H1 (cell line): ENCODE measurements around the gene RGS3. TPM values are rescaled to one million over a fixed set of nuclear protein-coding genes. Genes with fewer than 3 reads are reported as not detected.
A peak's percentile ranks its signal among the peaks of the same experiment; 100 is the strongest.

Experiments used
- CTCF ChIA-PET: fragments of 300-600 bp; sonication (Branson Sonifier 250); formaldehyde crosslinking; loops from one replicate; lab custom pipeline; 2021; ENCODE audit not compliant: partially characterized antibody; lab: Charles Lee
- POLR2A ChIA-PET: fragments of 300-600 bp; sonication (Branson Sonifier 250); formaldehyde crosslinking; loops from one replicate; lab custom pipeline; 2021; ENCODE audit warnings: inconsistent platforms; ENCODE audit not compliant: partially characterized antibody; lab: Charles Lee
- DNase-seq, 2 experiments: peaks; one replicate each; pipeline versions ENCODE4 v3.0.0 to v3.0.0-alpha.2; 2010 to 2022; ENCODE audit warnings: low spot score in 2 of 2, low read depth in 1 of 2, mixed read lengths in 1 of 2
- FAIRE-seq: peaks from 2 replicates; lab custom pipeline; 2011; peaks lifted over from hg19 to GRCh38; lab: Jason Lieb, UNC
- H2AFZ ChIP-seq: 2 replicates; pipeline ENCODE4 v1.8.1; 2012; ENCODE audit warnings: low read length, inconsistent platforms
- H2AK5ac ChIP-seq: 2 replicates; pipeline ENCODE4 v1.6.1; 2013; ENCODE audit warnings: low read depth, low read length
- H2BK120ac ChIP-seq: replicated peaks from 2 replicates; pipeline ENCODE3; 2013; ENCODE audit warnings: low read depth, low read length, inconsistent platforms
- H2BK12ac ChIP-seq: 2 replicates; pipeline ENCODE4 v1.6.1; 2013; ENCODE audit warnings: low read depth, low read length
- H2BK15ac ChIP-seq: 2 replicates; pipeline ENCODE4 v1.6.1; 2013; ENCODE audit warnings: low read length
- H2BK20ac ChIP-seq: 2 replicates; pipeline ENCODE4 v1.6.1; 2013; ENCODE audit warnings: low read length
- H2BK5ac ChIP-seq: 2 replicates; pipeline ENCODE4 v1.6.1; 2013; ENCODE audit warnings: low read depth, low read length
- H3K14ac ChIP-seq: 2 replicates; pipeline ENCODE4 v1.6.1; 2013; ENCODE audit warnings: inconsistent platforms; ENCODE audit not compliant: insufficient read length
- H3K18ac ChIP-seq: 2 replicates; pipeline ENCODE4 v1.6.1; 2013; ENCODE audit warnings: low read length; ENCODE audit errors: extremely low read depth
- H3K23ac ChIP-seq: 2 replicates; pipeline ENCODE4 v1.6.1; 2013; ENCODE audit warnings: inconsistent platforms; ENCODE audit not compliant: insufficient read length
- H3K23me2 ChIP-seq: 2 replicates; pipeline ENCODE4 v1.6.1; 2013; ENCODE audit warnings: low read depth, low read length
- H3K27ac ChIP-seq: 2 replicates; pipeline ENCODE4 v1.6.1; 2011; ENCODE audit warnings: low read depth, low read length, inconsistent platforms
- H3K27me3 ChIP-seq, 4 experiments: replicated peaks in 1 of 4; 1 replicate in 1 of 4; 2 replicates in 3 of 4; pipeline versions ENCODE4 v1.6.1 to v1.8.1; 2011 to 2013; ENCODE audit warnings: low read length in 3 of 4, mild to moderate bottlenecking in 3 of 4, inconsistent platforms in 2 of 4, mixed read lengths in 2 of 4, moderate library complexity in 1 of 4; ENCODE audit not compliant: control insufficient read depth in 3 of 4, insufficient read depth in 3 of 4; ENCODE audit errors: extremely low read depth in 1 of 4
- H3K36me3 ChIP-seq, 4 experiments: 2 replicates each; pipeline versions ENCODE4 v1.6.1 to v1.8.1; 2011 to 2013; ENCODE audit warnings: mild to moderate bottlenecking in 4 of 4, low read length in 3 of 4, moderate library complexity in 2 of 4, control low read depth in 1 of 4, inconsistent platforms in 1 of 4; ENCODE audit not compliant: insufficient read depth in 4 of 4, control insufficient read depth in 2 of 4
- H3K4ac ChIP-seq: replicated peaks from 2 replicates; pipeline ENCODE3; 2013; ENCODE audit warnings: low read length, low read depth, mixed read lengths, inconsistent platforms; ENCODE audit not compliant: insufficient read length
- H3K4me1 ChIP-seq, 4 experiments: replicated peaks in 1 of 4; 1 replicate in 1 of 4; 2 replicates in 3 of 4; pipeline versions ENCODE4 v1.6.1 to v1.8.1; 2011 to 2013; ENCODE audit warnings: low read length in 3 of 4, inconsistent platforms in 2 of 4, mixed read lengths in 1 of 4; ENCODE audit not compliant: insufficient read depth in 4 of 4, control insufficient read depth in 3 of 4
- H3K4me2 ChIP-seq, 2 experiments: 2 replicates each; pipeline versions ENCODE4 v1.6.1 to v1.8.1; 2011 to 2013; ENCODE audit warnings: low read depth in 2 of 2, low read length in 2 of 2, control low read depth in 1 of 2, inconsistent platforms in 1 of 2, mild to moderate bottlenecking in 1 of 2; ENCODE audit not compliant: insufficient read depth in 1 of 2
- H3K4me3 ChIP-seq, 4 experiments: fragments of 200-600, 300-600 bp in 1 of 4; sonication (generic), shearing (Covaris generic), sonication (Bioruptor Twin) in 1 of 4; 2 replicates each; pipeline versions ENCODE4 v1.5.1 to v1.8.1; 2011 to 2016; ENCODE audit warnings: low read length in 4 of 4, low read depth in 3 of 4, control low read depth in 2 of 4, inconsistent platforms in 2 of 4, mild to moderate bottlenecking in 2 of 4, mixed read lengths in 1 of 4, moderate library complexity in 1 of 4; ENCODE audit not compliant: insufficient read depth in 2 of 4; ENCODE audit errors: extremely low read depth in 1 of 4
- H3K56ac ChIP-seq: replicated peaks from 2 replicates; pipeline ENCODE3; 2013; ENCODE audit warnings: low read depth, mild to moderate bottlenecking, mixed read lengths, low read length, inconsistent platforms; ENCODE audit not compliant: insufficient read length
- H3K79me1 ChIP-seq: 2 replicates; pipeline ENCODE4 v1.6.1; 2013; ENCODE audit warnings: low read depth, low read length, control low read depth
- H3K79me2 ChIP-seq, 2 experiments: 2 replicates each; pipeline versions ENCODE4 v1.6.1 to v1.8.1; 2012 to 2013; ENCODE audit warnings: low read length in 2 of 2, mild to moderate bottlenecking in 2 of 2, inconsistent platforms in 1 of 2; ENCODE audit not compliant: insufficient read depth in 2 of 2, control insufficient read depth in 1 of 2
- H3K9ac ChIP-seq, 4 experiments: replicated peaks in 1 of 4; 1 replicate in 1 of 4; 2 replicates in 3 of 4; pipeline versions ENCODE4 v1.6.1 to v1.8.1; 2011 to 2013; ENCODE audit warnings: low read depth in 3 of 4, low read length in 3 of 4, control low read depth in 2 of 4, mild to moderate bottlenecking in 2 of 4, moderate library complexity in 2 of 4, inconsistent platforms in 1 of 4; ENCODE audit errors: extremely low read depth in 1 of 4
- H3K9me3 ChIP-seq, 2 experiments: 2 replicates each; pipeline versions ENCODE4 v1.6.1 to v1.8.1; 2012 to 2013; ENCODE audit warnings: mild to moderate bottlenecking in 2 of 2, moderate library complexity in 2 of 2, control low read depth in 1 of 2, inconsistent platforms in 1 of 2, low read depth in 1 of 2, low read length in 1 of 2, mixed read lengths in 1 of 2; ENCODE audit not compliant: insufficient read depth in 2 of 2
- H4K20me1 ChIP-seq, 2 experiments: replicated peaks in 1 of 2; 2 replicates each; pipeline versions ENCODE3 to v1.8.1; 2011 to 2013; ENCODE audit warnings: inconsistent platforms in 2 of 2, low read length in 2 of 2, mild to moderate bottlenecking in 1 of 2; ENCODE audit not compliant: insufficient read depth in 2 of 2, control insufficient read depth in 1 of 2
- H4K5ac ChIP-seq: 2 replicates; pipeline ENCODE4 v1.6.1; 2013; ENCODE audit warnings: low read length, low read depth, mixed read lengths, inconsistent platforms; ENCODE audit not compliant: insufficient read length
- H4K8ac ChIP-seq: 2 replicates; pipeline ENCODE4 v1.8.0; 2013; ENCODE audit warnings: mild to moderate bottlenecking, moderate library complexity, low read length, inconsistent platforms; ENCODE audit not compliant: insufficient read depth; ENCODE audit errors: extremely low read depth
- H4K91ac ChIP-seq: replicated peaks from 2 replicates; pipeline ENCODE3; 2013; ENCODE audit warnings: low read length, mixed read lengths, inconsistent platforms; ENCODE audit not compliant: insufficient read length
- CBX8 ChIP-seq: fragments of 300-800, 300-1000 bp; sonication (generic); IDR thresholded peaks from 2 replicates; pipeline ENCODE4 v1.7.1; 2016; ENCODE audit warnings: low read depth, low read length, borderline replicate concordance
- MAFK ChIP-seq: IDR thresholded peaks from 2 replicates; pipeline ENCODE4 v1.6.1; 2012; ENCODE audit warnings: low read depth, mild to moderate bottlenecking, improper control_type of control experiment, low read length
- NANOG ChIP-seq: IDR thresholded peaks from 2 replicates; pipeline ENCODE4 v1.6.1; 2011; ENCODE audit warnings: low read length, low read depth, mild to moderate bottlenecking, inconsistent platforms; ENCODE audit not compliant: insufficient read depth, poor library complexity, severe bottlenecking
- RBBP5 ChIP-seq: IDR thresholded peaks from 2 replicates; pipeline ENCODE4 v1.7.1; 2012; ENCODE audit warnings: low read depth, mild to moderate bottlenecking, inconsistent platforms, low read length, moderate library complexity, borderline replicate concordance
- SIN3A ChIP-seq, 2 experiments: IDR thresholded peaks in 1 of 2; conservative IDR thresholded peaks in 1 of 2; 2 replicates each; pipeline ENCODE4 v1.6.1; 2011 to 2012; ENCODE audit warnings: low read length in 2 of 2, improper control_type of control experiment in 1 of 2, low read depth in 1 of 2, mild to moderate bottlenecking in 1 of 2
- TCF12 ChIP-seq: IDR thresholded peaks from 2 replicates; pipeline ENCODE4 v1.6.1; 2011; ENCODE audit warnings: low read depth, mild to moderate bottlenecking, low read length
- TEAD4 ChIP-seq: IDR thresholded peaks from 2 replicates; pipeline ENCODE4 v1.6.1; 2012; ENCODE audit warnings: low read depth, low read length, inconsistent platforms, mixed read lengths
- WGBS, 2 experiments: shearing (Covaris generic) in 1 of 2; methylation state at CpG; one replicate each; pipeline versions ENCODE4 v1.1.6 to v1.1.7; 2013 to 2015; ENCODE audit warnings: low lambda C conversion rate in 2 of 2, mixed read lengths in 2 of 2, inconsistent platforms in 1 of 2, low coverage in 1 of 2, missing lambda C conversion rate in 1 of 2; ENCODE audit not compliant: insufficient replicate concordance in 2 of 2, insufficient coverage in 1 of 2, insufficient read length in 1 of 2; ENCODE audit errors: extremely low coverage in 1 of 2, missing lambda C conversion rate in 1 of 2; 5-methylcytosine and 5-hydroxymethylcytosine counted together
- polyA plus RNA-seq, 7 experiments: library from polyadenylated mRNA; depleted of rRNA in 3 of 7; stranded (reverse) in 5 of 7; unstranded in 2 of 7; fragments of >200 nt in 5 of 7; fragments of 200-250 nt in 2 of 7; gene quantifications; 1 replicate in 5 of 7; 2 replicates in 1 of 7; 4 replicates in 1 of 7; pipeline versions ENCODE4 v1.2.1 to v1.2.3, GENCODE V29; 2011 to 2013; ENCODE audit warnings: missing spikeins in 2 of 7, mixed read lengths in 2 of 7
- total RNA-seq: library from RNA; stranded (reverse); fragmentation: NEBNext Ultra II Directional; extraction: Animal tissue kit (Norgen Biotek cat#: 25700); gene quantifications from 2 replicates; pipeline ENCODE4 v1.2.1, GENCODE V29; 2021
- TF ChIP-seq, protein P1 (sequence below): IDR thresholded peaks from 2 replicates; pipeline ENCODE4 v1.6.1; 2012; ENCODE audit warnings: low read length, inconsistent platforms

The RGS3 gene
- total and polyA plus RNA-seq, 2 of the 8 experiments (the other 6 are each of a cell fraction or from before 2014, with no cell fraction given), result 12.6 to 18.2 TPM

DNA sequence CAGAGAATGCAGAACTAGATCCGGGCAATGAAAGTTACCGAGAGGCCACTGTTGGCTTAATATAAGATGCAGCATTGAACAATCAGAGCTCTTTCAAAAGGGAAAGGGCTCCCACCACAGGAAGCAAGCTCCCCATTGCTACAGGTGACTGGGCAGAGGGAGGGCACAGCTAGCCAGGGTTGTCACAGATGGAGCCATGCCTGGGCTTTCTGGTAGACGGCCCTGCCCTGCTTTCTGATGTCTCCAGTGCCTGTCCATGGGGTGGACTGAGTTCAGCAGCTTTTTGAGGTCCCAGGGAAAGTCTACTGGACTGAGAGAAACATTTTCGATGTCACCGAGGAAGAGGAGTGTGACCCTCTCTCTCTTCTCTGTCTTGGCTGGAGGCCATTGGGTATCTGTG, 14.1 kb downstream of the RGS3 start:
- no peaks in the 10 kb centered on the region for H3K9me3 ChIP-seq
- no peak overlapping the region for H3K27ac ChIP-seq
- ChIA-PET POLR2A (no interaction called here), CTCF (interaction anchor here (1.0 to 1.7 kb wide), 4 partner anchors 11 to 114 kb away, joined by 3 to 5 read pairs (median 4); no protein-coding TSS in a partner anchor)
- 89% methylated on average over 5 of the region's 5 CpGs; no CpG with 5 or more reads in 1 of the 2 experiments for whole genome bisulfite sequencing, 2 experiments
- no peak overlapping the region for H3K4me3 ChIP-seq
- peak overlapping the region; percentile 80 for H4K8ac ChIP-seq
- H3K27me3 ChIP-seq, result no peaks in the 10 kb centered on the region
- H3K14ac ChIP-seq, result no peak overlapping the region
- H3K4me1 ChIP-seq, result peaks cover 0 to 5% (median 2%) of the 10 kb centered on the region in 4 experiments; a peak in 3 of 7 replicates
- no peaks in the 10 kb centered on the region for H3K79me1 ChIP-seq
- FAIRE-seq, result no peak
- no peak overlapping the region for H2BK20ac ChIP-seq
- H2AFZ ChIP-seq, result no peak overlapping the region
- H4K20me1 ChIP-seq, result no peaks in the 10 kb centered on the region
- TF ChIP-seq TCF12 (no peak), CBX8 (no peak), NANOG (no peak), RBBP5 (no peak), MAFK (no peak), SIN3A (conservative IDR thresholded peaks at IDR 0.05 in 1 of 2, IDR thresholded peaks at IDR 0.05 in 1 of 2; ENCODE audit: low read depth in 1 of 2, low read length in 2 of 2) (no peak), TEAD4 (no peak)
- TF ChIP-seq, protein P1, sequence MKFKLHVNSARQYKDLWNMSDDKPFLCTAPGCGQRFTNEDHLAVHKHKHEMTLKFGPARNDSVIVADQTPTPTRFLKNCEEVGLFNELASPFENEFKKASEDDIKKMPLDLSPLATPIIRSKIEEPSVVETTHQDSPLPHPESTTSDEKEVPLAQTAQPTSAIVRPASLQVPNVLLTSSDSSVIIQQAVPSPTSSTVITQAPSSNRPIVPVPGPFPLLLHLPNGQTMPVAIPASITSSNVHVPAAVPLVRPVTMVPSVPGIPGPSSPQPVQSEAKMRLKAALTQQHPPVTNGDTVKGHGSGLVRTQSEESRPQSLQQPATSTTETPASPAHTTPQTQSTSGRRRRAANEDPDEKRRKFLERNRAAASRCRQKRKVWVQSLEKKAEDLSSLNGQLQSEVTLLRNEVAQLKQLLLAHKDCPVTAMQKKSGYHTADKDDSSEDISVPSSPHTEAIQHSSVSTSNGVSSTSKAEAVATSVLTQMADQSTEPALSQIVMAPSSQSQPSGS, result no peak
- TF ChIP-seq, all 59 proteins: peak for 0
- Histone ChIP-seq H4K5ac (no peak overlapping the region), H3K36me3 (no peaks in the 10 kb centered on the region), H3K4me2 (no peak overlapping the region), H3K56ac (no peak overlapping the region), H3K23ac (no peak overlapping the region), H3K23me2 (no peaks in the 10 kb centered on the region), H3K79me2 (no peaks in the 10 kb centered on the region), H3K4ac (no peak overlapping the region), H3K18ac (no peak overlapping the region), H4K91ac (no peak overlapping the region), H3K9ac (no peak overlapping the region), H2AK5ac (no peak overlapping the region), H2BK120ac (no peak overlapping the region), H2BK5ac (no peak overlapping the region), H2BK12ac (no peak overlapping the region), H2BK15ac (no peak overlapping the region)
- no peak for DNase-seq
